H1 (cell line): ENCODE data around the gene ZNF292.

ENCODE experiments used
- BCL11A ChIP-seq, 2 experiments: IDR thresholded peaks; one replicate each; pipeline ENCODE4 v1.6.1; 2011; ENCODE audit warnings: low read depth in 2 of 2, low read length in 2 of 2, mild to moderate bottlenecking in 2 of 2
- CHD2 ChIP-seq: IDR thresholded peaks from 2 replicates; pipeline ENCODE4 v1.6.1; 2012; ENCODE audit warnings: low read length, improper control_type of control experiment
- EP300 ChIP-seq, 2 experiments: IDR thresholded peaks; 1 replicate in 1 of 2; 2 replicates in 1 of 2; pipeline ENCODE4 v1.6.1; 2011 to 2012; ENCODE audit warnings: low read depth in 2 of 2, low read length in 2 of 2, mild to moderate bottlenecking in 2 of 2, borderline replicate concordance in 1 of 2, inconsistent platforms in 1 of 2, moderate library complexity in 1 of 2
- EZH2 ChIP-seq: fragments of 200-600 bp; sonication (generic); IDR thresholded peaks from 2 replicates; pipeline ENCODE4 v1.7.1; 2012; ENCODE audit warnings: low read depth, mild to moderate bottlenecking, moderate library complexity, low read length, inconsistent platforms; ENCODE audit not compliant: severe bottlenecking
- MAFK ChIP-seq: IDR thresholded peaks from 2 replicates; pipeline ENCODE4 v1.6.1; 2012; ENCODE audit warnings: low read depth, mild to moderate bottlenecking, improper control_type of control experiment, low read length
- POLR2A ChIP-seq, 2 experiments: IDR thresholded peaks; 1 replicate in 1 of 2; 2 replicates in 1 of 2; pipeline ENCODE4 v1.6.1; 2011; ENCODE audit warnings: low read depth in 2 of 2, low read length in 2 of 2, mild to moderate bottlenecking in 2 of 2; ENCODE audit errors: control extremely low read depth in 1 of 2
- POLR2AphosphoS5 ChIP-seq: IDR thresholded peaks from 2 replicates; pipeline ENCODE4 v1.6.1; 2011; ENCODE audit warnings: low read depth, low read length
- SIN3A ChIP-seq, 2 experiments: IDR thresholded peaks in 1 of 2; conservative IDR thresholded peaks in 1 of 2; 2 replicates each; pipeline ENCODE4 v1.6.1; 2011 to 2012; ENCODE audit warnings: low read length in 2 of 2, improper control_type of control experiment in 1 of 2, low read depth in 1 of 2, mild to moderate bottlenecking in 1 of 2
- SIX5 ChIP-seq: IDR thresholded peaks from 2 replicates; pipeline ENCODE4 v1.6.1; 2011; ENCODE audit warnings: mild to moderate bottlenecking, low read depth, low read length
- SP2 ChIP-seq: IDR thresholded peaks from 2 replicates; pipeline ENCODE4 v1.6.1; 2012; ENCODE audit warnings: mild to moderate bottlenecking, low read length, inconsistent platforms
- TBP ChIP-seq: IDR thresholded peaks from 2 replicates; pipeline ENCODE4 v1.6.1; 2011; ENCODE audit warnings: low read depth, low read length, improper control_type of control experiment

- no peak for TF ChIP-seq EP300 (IDR thresholded peaks at IDR 0.05; ENCODE audit: borderline replicate concordance in 1 of 2, low read depth in 2 of 2, low read length in 2 of 2)
- TF ChIP-seq TBP, result no peak
- TF ChIP-seq MAFK, result no peak
- no peak for TF ChIP-seq SP2
- TF ChIP-seq POLR2A (IDR thresholded peaks at IDR 0.05; ENCODE audit: control extremely low read depth in 1 of 2, low read depth in 2 of 2, low read length in 2 of 2), result no peak
- no peak for TF ChIP-seq CHD2
- no peak for TF ChIP-seq SIN3A (conservative IDR thresholded peaks at IDR 0.05 in 1 of 2, IDR thresholded peaks at IDR 0.05 in 1 of 2; ENCODE audit: low read depth in 1 of 2, low read length in 2 of 2)
- TF ChIP-seq EZH2, result no peak
- TF ChIP-seq SIX5, result no peak
- no peak for TF ChIP-seq BCL11A (IDR thresholded peaks at IDR 0.05; ENCODE audit: low read depth in 2 of 2, low read length in 2 of 2)
- TF ChIP-seq POLR2AphosphoS5, result no peak
Observed at GRCh38 chr6:87220997-87221396, 65.6 kb downstream of the ZNF292 start.
